GM21717 (cell line): ENCODE measurements around the gene SH3GL1.

Source experiments
- ATAC-seq: cut with Tn5 transposase; IDR thresholded peaks from one replicate; pipeline ENCODE4 v1.9.1; 2021; ENCODE audit warnings: mild to moderate bottlenecking, moderate library complexity; ENCODE audit not compliant: unreplicated experiment

Gene SH3GL1

DNA sequence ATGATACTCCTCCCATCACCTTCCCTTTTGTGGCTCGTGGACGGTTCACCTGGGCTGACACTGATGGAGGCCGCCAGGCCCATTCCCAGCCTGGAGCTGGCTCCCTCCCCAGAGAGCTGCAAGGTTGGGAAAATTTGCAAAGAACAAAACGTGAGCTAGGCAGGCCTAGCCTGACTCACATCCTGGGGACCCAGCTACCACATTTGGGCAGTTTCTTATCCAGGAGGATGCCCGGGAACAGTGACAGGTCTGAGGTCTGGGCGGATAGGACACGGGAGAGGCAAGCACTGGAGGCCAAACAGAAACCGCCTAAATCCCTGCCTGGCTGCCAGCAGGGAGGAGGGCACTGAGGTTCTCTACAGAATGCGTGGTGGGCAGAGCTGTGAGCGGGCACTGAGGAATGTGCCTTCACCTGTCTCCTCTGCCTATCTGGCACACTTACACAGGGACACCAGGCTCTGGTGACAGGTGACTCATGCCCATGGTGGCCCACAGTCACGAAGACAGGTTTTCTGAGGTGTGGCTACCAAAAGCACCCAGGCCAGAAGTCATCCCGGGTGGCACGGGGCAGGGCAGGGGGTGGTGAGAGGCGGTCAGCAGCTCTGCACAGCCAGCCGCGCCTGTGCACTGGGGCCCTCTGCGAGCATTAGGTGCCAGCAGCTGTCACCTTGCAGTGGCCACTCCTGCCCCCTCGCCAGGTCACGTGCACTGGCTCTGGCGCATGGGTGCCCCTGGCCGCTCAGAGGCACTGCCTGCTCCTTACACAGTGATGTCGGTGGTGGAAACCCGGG lies 23.2 kb downstream of the SH3GL1 start:
- no peak for ATAC-seq

DNA sequence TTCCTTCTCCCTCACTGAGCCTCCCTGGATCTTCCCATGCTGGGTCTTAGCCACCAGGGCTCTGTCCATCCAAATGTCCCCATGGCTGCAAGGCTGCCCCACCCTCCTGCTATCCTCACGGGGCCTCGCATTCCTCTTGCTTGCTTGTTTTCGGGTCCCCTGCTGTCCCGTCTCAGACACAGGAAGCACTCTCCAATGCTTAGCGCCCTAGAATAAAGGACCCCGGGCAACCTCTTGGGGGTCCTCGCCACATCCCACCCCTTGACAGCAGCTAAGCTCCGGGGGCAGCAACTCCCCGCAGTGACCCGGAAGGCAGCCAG lies 23.7 kb downstream of the SH3GL1 start:
- no peak for ATAC-seq

GRCh38 chr19:4376028-4376670 lies 24.2 kb downstream of the SH3GL1 start:
- ATAC-seq = no peak

GRCh38 chr19:4375164-4376027 lies 25.0 kb downstream of the SH3GL1 start:
- ATAC-seq = no peak

GRCh38 chr19:4374498-4375163 lies 25.7 kb downstream of the SH3GL1 start:
- ATAC-seq = no peak

- ATAC-seq = no peak
These were observed 26.5 kb downstream of the SH3GL1 start for GRCh38 chr19:4373601-4374497.

DNA sequence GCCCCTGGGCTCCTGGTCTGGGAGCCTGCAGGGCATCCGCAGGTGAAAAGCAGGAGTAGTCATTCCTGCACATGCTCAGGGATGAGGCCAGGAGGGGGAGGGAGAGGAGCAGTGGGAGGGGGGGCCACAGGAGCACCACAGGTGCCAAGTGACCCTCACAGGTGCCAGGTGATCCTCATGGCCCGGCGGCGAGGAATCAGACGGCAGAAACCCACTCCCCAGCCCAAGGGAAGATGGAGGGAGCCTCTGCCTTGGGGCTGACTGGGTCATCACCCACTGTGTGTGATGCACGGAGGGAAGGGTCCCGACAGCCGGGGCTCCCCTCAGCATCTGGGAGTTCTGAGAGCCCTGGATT lies 27.4 kb downstream of the SH3GL1 start:
- no peak for ATAC-seq

- no peak for ATAC-seq
These were observed 28.0 kb downstream of the SH3GL1 start for GRCh38 chr19:4372165-4373012.

GRCh38 chr19:4371247-4372164 lies 28.8 kb downstream of the SH3GL1 start:
- ATAC-seq = no peak

- ATAC-seq = no peak
These were observed 29.8 kb downstream of the SH3GL1 start for GRCh38 chr19:4370418-4371041.

GRCh38 chr19:4369888-4370260 lies 30.5 kb downstream of the SH3GL1 start:
- ATAC-seq = peak; percentile 37

DNA sequence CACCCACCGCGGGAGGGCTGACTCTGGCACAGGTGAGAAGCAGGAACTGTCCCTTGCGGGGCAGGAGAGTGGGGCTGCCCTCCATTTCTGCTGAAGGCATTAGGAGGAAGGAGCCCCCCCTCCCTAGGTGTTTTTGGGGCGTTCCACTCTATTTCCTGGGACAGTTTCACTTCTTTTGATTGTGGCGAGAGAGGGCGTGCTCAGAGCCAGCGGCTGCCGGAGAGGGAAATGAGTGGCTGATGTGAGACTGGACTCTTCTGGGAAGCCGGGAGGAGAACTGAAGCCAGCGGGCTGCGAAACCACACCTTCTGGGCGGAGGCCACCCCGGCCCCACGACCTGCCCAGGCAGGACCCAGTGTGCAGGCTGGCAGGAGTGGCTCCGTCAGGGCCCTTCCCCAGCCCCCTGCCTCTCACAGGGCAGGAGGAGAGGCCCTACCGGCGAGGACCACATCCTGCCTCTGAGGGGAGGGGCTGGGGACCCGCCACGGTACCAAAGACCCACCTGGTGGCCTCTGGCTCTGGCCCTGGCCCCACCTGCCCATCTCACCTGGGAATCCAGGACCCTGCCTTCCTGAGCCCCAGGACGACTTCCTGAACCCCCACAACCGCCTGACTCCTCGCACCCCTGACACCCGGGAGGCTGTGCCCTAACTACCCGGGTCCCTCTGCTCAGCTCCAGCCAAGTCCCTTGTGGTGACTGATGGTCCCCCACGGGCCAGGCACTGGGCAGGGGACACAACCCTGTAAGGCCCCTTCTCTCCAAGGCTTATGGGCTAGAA lies 31.0 kb downstream of the SH3GL1 start:
- peak; percentile 45 for ATAC-seq

DNA sequence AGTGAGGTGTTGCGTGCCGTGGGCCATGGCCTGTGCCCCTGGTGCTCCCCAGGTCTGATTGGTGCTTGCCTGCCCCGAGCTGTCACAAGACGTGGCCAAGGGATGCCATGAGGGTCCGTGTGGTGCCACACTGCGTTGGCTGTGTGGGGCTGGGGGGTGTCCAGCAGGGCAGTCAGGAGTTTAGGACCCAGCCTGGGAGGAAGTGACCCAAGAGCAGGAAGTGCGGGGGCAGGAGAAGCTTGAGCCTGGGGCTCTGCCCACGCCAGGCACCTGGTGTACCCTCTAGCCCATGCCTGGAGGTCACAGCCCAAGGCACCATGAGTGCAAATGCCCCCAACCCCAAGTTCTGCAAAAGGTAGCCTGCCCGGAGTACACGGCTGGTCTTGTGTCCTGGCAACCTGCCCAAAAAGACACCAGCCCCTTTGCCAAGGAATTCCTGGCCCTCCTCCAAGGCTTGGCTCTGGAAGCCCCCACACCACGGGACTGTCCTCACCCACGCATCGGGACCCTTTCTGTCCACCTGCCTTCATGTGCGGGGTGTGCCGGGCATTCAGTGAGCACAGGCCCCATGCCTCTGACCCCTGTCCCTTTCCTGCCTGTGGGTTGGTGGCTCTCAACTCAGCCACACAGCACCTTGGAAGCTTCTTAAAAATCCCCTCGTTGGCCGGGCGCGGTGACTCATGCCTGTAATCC lies 32.1 kb downstream of the SH3GL1 start:
- no peak for ATAC-seq

- no peak for ATAC-seq
These were observed 32.6 kb downstream of the SH3GL1 start for GRCh38 chr19:4367781-4368127.

DNA sequence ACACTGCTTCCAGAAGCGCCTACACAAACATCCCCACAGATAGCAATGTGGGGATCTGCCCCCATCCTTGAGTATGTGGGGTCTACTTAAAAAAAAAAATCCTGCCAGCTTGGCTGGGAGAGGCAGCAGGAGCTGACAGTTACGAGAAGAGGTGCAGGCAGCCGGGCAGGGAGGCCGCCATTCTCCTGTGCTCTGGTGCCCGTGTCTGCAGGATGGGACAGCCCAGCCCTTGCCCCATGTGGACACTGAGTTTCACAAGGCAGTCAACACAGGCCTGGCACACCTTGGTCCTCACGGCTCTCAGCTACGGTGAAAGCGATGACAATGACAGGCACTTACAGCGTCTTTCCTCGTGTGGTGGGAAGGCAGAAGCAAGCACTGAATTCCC lies 33.0 kb downstream of the SH3GL1 start:
- no peak for ATAC-seq

- ATAC-seq = no peak
These were observed 33.5 kb downstream of the SH3GL1 start for GRCh38 chr19:4366666-4367335.
